A673 (cell line): Measurements from ENCODE around the gene THAP12.

Source experiments
- CTCF ChIP-seq: fragments of 300-800, 200-600 bp; sonication (generic); conservative IDR thresholded peaks from 2 replicates; pipeline ENCODE4 v1.5.1; 2017; ENCODE audit warnings: low read depth, mild to moderate bottlenecking, antibody characterized with exemption, low read length, moderate library complexity, mixed read lengths
- EZH2 ChIP-seq: fragments of 200-600 bp; sonication (generic); IDR thresholded peaks from 2 replicates; pipeline ENCODE4 v1.6.1; 2017; ENCODE audit warnings: borderline replicate concordance, low read depth, mild to moderate bottlenecking, mixed read lengths, antibody characterized with exemption, low read length; ENCODE audit not compliant: poor library complexity, severe bottlenecking

DNA sequence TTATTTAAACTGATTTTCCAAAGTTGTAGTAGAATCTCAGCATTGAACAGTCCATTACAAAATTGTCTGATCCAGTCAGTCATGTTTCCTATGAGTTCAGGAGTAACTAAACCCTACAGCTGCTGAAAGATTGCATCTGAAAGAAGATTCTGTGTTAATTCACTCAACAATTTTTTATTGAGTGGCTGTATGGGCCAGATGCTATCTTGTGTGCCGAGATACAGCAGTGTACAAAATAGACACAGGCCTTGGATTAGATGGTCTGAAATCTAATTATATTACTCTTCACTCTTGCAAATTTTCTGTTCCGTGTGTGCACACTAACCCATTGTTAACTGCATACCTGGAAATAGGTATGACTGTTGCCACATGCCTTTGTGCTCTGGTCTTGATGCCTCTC lies 7.5 kb upstream of the THAP12 start:
- no peak for TF ChIP-seq CTCF
- TF ChIP-seq EZH2 = no peak
